K562 (cell line): ENCODE data around the gene ITPRIP. TPM values are rescaled to one million over a fixed set of nuclear protein-coding genes. Genes with fewer than 3 reads are reported as not detected.

ENCODE experiments used
- CBX1 ChIP-seq: sonication (generic); IDR thresholded peaks from 2 replicates; pipeline ENCODE4 v1.6.1; 2016; ENCODE audit warnings: antibody characterized with exemption, low read depth, mild to moderate bottlenecking
- CHCHD3 ChIP-seq: fragments of 250-450 bp; sonication (Bioruptor Pico); IDR thresholded peaks from 2 replicates; pipeline ENCODE4 v2.1.2; 2022; ENCODE audit warnings: mild to moderate bottlenecking
- CREB1 ChIP-seq, 2 experiments: sonication (generic) in 1 of 2; formaldehyde crosslinking in 1 of 2; IDR thresholded peaks; 2 replicates each; pipeline versions ENCODE4 v1.6.1 to v1.8.0; 2012 to 2022; ENCODE audit warnings: inconsistent platforms in 1 of 2, mild to moderate bottlenecking in 1 of 2, missing genetic modification reagents in 1 of 2, moderate library complexity in 1 of 2
- ELF1 ChIP-seq: fragments of 200-800 bp; sonication (Bioruptor generic); IDR thresholded peaks from 2 replicates; pipeline ENCODE4 v1.6.1; 2016; ENCODE audit warnings: missing genetic modification characterization, missing compliant biosample characterization
- FOSL1 ChIP-seq: fragments of 200-800 bp; sonication (Bioruptor generic); conservative IDR thresholded peaks from 2 replicates; pipeline ENCODE4 v1.6.1; 2016; ENCODE audit warnings: missing genetic modification characterization, missing compliant biosample characterization
- NRF1 ChIP-seq, 2 experiments: fragments of 450-650 bp; IDR thresholded peaks in 1 of 2; conservative IDR thresholded peaks in 1 of 2; 2 replicates each; pipeline ENCODE4 v1.6.1; 2014; ENCODE audit warnings: mild to moderate bottlenecking in 2 of 2
- RB1 ChIP-seq: fragments of 450-650 bp; IDR thresholded peaks from 2 replicates; pipeline ENCODE4 v1.6.1; 2017; ENCODE audit warnings: low read depth, mild to moderate bottlenecking
- SRSF7 ChIP-seq: fragments of 200-400 bp; formaldehyde crosslinking; optimal IDR thresholded peaks from 2 replicates; pipeline ENCODE3; 2017; ENCODE audit warnings: mild to moderate bottlenecking, low read depth, low read length
- TOE1 ChIP-seq, 2 experiments: fragments of 450-650 bp in 1 of 2; sonication (generic) in 1 of 2; formaldehyde crosslinking in 1 of 2; IDR thresholded peaks; 2 replicates each; pipeline versions ENCODE4 v1.7.1 to v1.8.0; 2016 to 2022; ENCODE audit warnings: borderline replicate concordance in 2 of 2, mild to moderate bottlenecking in 2 of 2, antibody characterized with exemption in 1 of 2, inconsistent platforms in 1 of 2, low read depth in 1 of 2, missing genetic modification reagents in 1 of 2, moderate library complexity in 1 of 2
- U2AF1 ChIP-seq: fragments of 200-400 bp; formaldehyde crosslinking; optimal IDR thresholded peaks from 2 replicates; pipeline ENCODE3; 2017; ENCODE audit warnings: mild to moderate bottlenecking, low read depth, low read length, moderate library complexity
- ZNF561 ChIP-seq: fragments of 450-650 bp; formaldehyde crosslinking; conservative IDR thresholded peaks from 2 replicates; pipeline ENCODE4 v1.4.0; 2020; ENCODE audit warnings: mild to moderate bottlenecking, moderate library complexity
- ZNF785 ChIP-seq: fragments of 250-450 bp; sonication (Bioruptor Pico); IDR thresholded peaks from 2 replicates; pipeline ENCODE4 v1.4.0; 2020; ENCODE audit warnings: mild to moderate bottlenecking
- polyA plus RNA-seq, 8 experiments: library from polyadenylated mRNA; depleted of rRNA in 4 of 8; stranded (reverse) in 5 of 8; unstranded in 3 of 8; fragments of >200 nt; fragmentation: Nextera tagmentation in 2 of 8; fragmentation: Illumina TruSeq in 1 of 8; extraction: Ambion mirVana in 2 of 8; extraction: Trizol in 1 of 8; gene quantifications; 2 replicates each; pipeline versions ENCODE4 v1.2.1 to v1.2.3, GENCODE V29; 2011 to 2014; ENCODE audit warnings: inconsistent platforms in 1 of 8, missing spikeins in 1 of 8
- total RNA-seq, 7 experiments: library from RNA; depleted of rRNA in 6 of 7; stranded (reverse); fragments of >200 nt in 6 of 7; fragmentation: Illumina TruSeq in 2 of 7; extraction: Trizol in 2 of 7; gene quantifications; 2 replicates each; pipeline versions ENCODE4 v1.2.1 to v1.2.3, GENCODE V29; 2011 to 2021; ENCODE audit warnings: low replicate concordance in 1 of 7
- TF ChIP-seq, protein P1 (sequence below): fragments of 450-650 bp; IDR thresholded peaks from 2 replicates; pipeline ENCODE4 v1.6.1; 2016; ENCODE audit warnings: mild to moderate bottlenecking
- TF ChIP-seq, protein P2 (sequence below): sonication (generic); formaldehyde crosslinking; IDR thresholded peaks from 2 replicates; pipeline ENCODE4 v1.9.0; 2022; ENCODE audit warnings: mild to moderate bottlenecking, missing genetic modification reagents
- TF ChIP-seq, protein P3 (sequence below), 3 experiments: IDR thresholded peaks in 2 of 3; conservative IDR thresholded peaks in 1 of 3; 2 replicates each; pipeline ENCODE4 v1.5.1; 2011 to 2012; ENCODE audit warnings: low read length in 3 of 3, mild to moderate bottlenecking in 3 of 3, control low read depth in 2 of 3, improper control_type of control experiment in 1 of 3, inconsistent platforms in 1 of 3, low read depth in 1 of 3, mixed read lengths in 1 of 3, moderate library complexity in 1 of 3; ENCODE audit not compliant: insufficient read depth in 2 of 3
- TF ChIP-seq, protein P4 (sequence below): fragments of 450-650 bp; formaldehyde crosslinking; IDR thresholded peaks from 2 replicates; pipeline ENCODE4 v1.4.0; 2022; ENCODE audit warnings: missing genetic modification characterization

Gene ITPRIP
- total and polyA plus RNA-seq, 9 of the 15 experiments (the other 6 are each of a cell fraction or from before 2014, with no cell fraction given): 4.4 to 28.5 (median 10.9) TPM

DNA sequence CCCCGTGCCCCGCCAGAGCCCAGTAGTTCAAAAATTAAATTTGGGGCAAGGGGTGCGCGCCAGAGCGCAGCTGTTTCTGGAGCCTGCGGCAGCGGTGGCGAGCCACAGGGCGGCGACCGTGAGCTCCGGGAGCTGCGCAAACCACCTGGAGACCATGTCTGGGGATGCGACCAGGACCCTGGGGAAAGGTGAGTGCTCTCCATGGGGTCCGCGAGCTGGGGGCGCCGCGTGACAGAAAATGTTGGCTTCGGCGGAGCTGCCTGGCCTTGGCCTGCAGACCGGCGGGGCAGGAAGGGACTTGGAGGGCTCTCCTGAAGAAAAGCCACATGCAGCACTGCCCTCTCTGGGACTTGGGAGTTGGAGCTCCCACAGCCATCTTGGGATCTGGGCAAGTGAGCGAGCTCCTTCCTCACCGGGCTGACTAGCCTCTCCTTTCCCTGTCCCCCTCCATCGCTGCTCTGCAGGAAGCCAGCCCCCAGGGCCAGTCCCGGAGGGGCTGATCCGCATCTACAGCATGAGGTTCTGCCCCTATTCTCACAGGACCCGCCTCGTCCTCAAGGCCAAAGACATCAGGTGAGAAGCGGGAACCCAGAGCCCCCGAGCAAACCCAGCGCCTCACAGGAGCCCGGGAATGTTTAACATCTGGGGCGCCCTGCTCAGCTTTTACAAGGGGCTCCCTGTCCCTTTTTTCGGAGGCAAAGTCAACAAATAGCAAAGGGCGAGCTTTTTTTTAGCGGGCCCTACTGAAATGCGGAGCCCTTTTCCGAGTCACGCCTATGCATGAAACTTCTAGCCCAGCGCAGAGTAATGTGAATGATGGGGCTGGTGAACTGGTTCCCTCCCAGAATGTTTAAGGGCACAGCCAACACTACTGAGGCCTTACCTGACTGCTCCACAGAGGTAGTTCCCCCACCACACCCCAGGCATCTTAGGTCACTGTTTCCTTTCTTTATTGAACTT, 63.2 kb downstream of the ITPRIP start (continued):
- TF ChIP-seq, protein P1, sequence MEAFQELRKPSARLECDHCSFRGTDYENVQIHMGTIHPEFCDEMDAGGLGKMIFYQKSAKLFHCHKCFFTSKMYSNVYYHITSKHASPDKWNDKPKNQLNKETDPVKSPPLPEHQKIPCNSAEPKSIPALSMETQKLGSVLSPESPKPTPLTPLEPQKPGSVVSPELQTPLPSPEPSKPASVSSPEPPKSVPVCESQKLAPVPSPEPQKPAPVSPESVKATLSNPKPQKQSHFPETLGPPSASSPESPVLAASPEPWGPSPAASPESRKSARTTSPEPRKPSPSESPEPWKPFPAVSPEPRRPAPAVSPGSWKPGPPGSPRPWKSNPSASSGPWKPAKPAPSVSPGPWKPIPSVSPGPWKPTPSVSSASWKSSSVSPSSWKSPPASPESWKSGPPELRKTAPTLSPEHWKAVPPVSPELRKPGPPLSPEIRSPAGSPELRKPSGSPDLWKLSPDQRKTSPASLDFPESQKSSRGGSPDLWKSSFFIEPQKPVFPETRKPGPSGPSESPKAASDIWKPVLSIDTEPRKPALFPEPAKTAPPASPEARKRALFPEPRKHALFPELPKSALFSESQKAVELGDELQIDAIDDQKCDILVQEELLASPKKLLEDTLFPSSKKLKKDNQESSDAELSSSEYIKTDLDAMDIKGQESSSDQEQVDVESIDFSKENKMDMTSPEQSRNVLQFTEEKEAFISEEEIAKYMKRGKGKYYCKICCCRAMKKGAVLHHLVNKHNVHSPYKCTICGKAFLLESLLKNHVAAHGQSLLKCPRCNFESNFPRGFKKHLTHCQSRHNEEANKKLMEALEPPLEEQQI: no peak
- TF ChIP-seq, protein P2, sequence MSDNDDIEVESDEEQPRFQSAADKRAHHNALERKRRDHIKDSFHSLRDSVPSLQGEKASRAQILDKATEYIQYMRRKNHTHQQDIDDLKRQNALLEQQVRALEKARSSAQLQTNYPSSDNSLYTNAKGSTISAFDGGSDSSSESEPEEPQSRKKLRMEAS (CRISPR knock-in tag): no peak
- TF ChIP-seq SRSF7 (no peak), ZNF561 (CRISPR knock-in tag) (no peak), CREB1 (IDR thresholded peaks at IDR 0.05) (no peak), CREB1 (CRISPR knock-in tag; IDR thresholded peaks at IDR 0.05) (no peak), TOE1 (IDR thresholded peaks at IDR 0.05; ENCODE audit: borderline replicate concordance) (peak; percentile 77; the same call in 1 of the 2 replicates), TOE1 (CRISPR knock-in tag; IDR thresholded peaks at IDR 0.05; ENCODE audit: borderline replicate concordance, low read depth) (no peak), CBX1 (no peak), CHCHD3 (no peak), ELF1 (tag) (no peak), RB1 (no peak), ZNF785 (CRISPR knock-in tag) (no peak), NRF1 (conservative IDR thresholded peaks at IDR 0.05 in 1 of 2, IDR thresholded peaks at IDR 0.05 in 1 of 2) (peak; percentile 54 to 64), U2AF1 (no peak), FOSL1 (tag) (no peak)
- TF ChIP-seq, protein P3, sequence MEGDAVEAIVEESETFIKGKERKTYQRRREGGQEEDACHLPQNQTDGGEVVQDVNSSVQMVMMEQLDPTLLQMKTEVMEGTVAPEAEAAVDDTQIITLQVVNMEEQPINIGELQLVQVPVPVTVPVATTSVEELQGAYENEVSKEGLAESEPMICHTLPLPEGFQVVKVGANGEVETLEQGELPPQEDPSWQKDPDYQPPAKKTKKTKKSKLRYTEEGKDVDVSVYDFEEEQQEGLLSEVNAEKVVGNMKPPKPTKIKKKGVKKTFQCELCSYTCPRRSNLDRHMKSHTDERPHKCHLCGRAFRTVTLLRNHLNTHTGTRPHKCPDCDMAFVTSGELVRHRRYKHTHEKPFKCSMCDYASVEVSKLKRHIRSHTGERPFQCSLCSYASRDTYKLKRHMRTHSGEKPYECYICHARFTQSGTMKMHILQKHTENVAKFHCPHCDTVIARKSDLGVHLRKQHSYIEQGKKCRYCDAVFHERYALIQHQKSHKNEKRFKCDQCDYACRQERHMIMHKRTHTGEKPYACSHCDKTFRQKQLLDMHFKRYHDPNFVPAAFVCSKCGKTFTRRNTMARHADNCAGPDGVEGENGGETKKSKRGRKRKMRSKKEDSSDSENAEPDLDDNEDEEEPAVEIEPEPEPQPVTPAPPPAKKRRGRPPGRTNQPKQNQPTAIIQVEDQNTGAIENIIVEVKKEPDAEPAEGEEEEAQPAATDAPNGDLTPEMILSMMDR (IDR thresholded peaks at IDR 0.05 in 2 of 3, conservative IDR thresholded peaks at IDR 0.05 in 1 of 3; ENCODE audit: insufficient read depth in 2 of 3, low read depth in 1 of 3, low read length in 3 of 3): peak; percentile 66 to 81 (median 79)
- TF ChIP-seq, protein P4, sequence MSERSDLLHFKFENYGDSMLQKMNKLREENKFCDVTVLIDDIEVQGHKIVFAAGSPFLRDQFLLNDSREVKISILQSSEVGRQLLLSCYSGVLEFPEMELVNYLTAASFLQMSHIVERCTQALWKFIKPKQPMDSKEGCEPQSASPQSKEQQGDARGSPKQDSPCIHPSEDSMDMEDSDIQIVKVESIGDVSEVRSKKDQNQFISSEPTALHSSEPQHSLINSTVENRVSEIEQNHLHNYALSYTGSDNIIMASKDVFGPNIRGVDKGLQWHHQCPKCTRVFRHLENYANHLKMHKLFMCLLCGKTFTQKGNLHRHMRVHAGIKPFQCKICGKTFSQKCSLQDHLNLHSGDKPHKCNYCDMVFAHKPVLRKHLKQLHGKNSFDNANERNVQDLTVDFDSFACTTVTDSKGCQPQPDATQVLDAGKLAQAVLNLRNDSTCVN (CRISPR knock-in tag): no peak
